ENCODE data around the gene ANKMY1. TPM values are rescaled to one million over a fixed set of nuclear protein-coding genes. Genes with fewer than 3 reads are reported as not detected.

Gene ANKMY1
- total RNA-seq, 4 donors from 2014 or later: 11.7 to 30.5 (median 15.3) TPM

GRCh38 chr2:240589850-240590525 lies 32.2 kb upstream of the ANKMY1 start:
- no peak for TF ChIP-seq CTCF (IDR thresholded peaks at IDR 0.05; ENCODE audit: low read depth)

GRCh38 chr2:240589375-240589774 lies 31.6 kb upstream of the ANKMY1 start:
- no peak for TF ChIP-seq CTCF (IDR thresholded peaks at IDR 0.05; ENCODE audit: low read depth)

GRCh38 chr2:240588669-240589068 lies 30.9 kb upstream of the ANKMY1 start:
- no peak for TF ChIP-seq CTCF (IDR thresholded peaks at IDR 0.05; ENCODE audit: low read depth)

DNA sequence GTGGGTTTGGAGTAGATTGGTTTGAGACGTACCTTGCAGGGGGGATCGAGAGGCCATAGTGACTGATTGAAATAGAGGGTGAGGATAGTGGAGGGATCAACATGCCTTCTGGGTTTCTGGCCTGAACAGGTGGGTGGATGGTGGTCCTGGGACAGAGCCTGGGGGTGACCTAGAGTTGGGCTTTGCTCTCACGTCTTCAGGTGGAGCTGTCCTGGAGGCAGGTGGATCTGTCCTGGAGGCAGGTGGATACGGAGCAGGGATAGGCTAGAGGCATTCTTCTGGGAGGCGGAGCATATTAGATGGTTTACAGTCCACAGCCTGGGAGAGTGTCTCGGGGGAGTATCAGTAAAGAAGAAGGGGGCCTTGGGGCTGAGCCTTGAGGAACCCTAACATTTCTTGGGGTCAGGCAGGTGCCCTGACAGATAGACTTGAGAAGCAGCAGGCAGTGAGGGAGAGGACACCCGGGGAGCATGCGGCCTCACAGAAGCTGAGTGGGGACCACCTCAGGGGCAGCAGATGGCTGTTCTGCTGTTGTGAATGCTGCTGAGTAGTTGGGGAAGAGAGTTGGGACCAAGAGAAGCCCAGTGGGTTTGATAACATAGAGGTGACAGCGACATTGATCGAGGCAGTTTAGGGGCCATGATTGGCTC lies 30.3 kb upstream of the ANKMY1 start:
- TF ChIP-seq CTCF (IDR thresholded peaks at IDR 0.05; ENCODE audit: low read depth): no peak

GRCh38 chr2:240586919-240587800 lies 29.4 kb upstream of the ANKMY1 start:
- no peak for TF ChIP-seq CTCF (IDR thresholded peaks at IDR 0.05; ENCODE audit: low read depth)

DNA sequence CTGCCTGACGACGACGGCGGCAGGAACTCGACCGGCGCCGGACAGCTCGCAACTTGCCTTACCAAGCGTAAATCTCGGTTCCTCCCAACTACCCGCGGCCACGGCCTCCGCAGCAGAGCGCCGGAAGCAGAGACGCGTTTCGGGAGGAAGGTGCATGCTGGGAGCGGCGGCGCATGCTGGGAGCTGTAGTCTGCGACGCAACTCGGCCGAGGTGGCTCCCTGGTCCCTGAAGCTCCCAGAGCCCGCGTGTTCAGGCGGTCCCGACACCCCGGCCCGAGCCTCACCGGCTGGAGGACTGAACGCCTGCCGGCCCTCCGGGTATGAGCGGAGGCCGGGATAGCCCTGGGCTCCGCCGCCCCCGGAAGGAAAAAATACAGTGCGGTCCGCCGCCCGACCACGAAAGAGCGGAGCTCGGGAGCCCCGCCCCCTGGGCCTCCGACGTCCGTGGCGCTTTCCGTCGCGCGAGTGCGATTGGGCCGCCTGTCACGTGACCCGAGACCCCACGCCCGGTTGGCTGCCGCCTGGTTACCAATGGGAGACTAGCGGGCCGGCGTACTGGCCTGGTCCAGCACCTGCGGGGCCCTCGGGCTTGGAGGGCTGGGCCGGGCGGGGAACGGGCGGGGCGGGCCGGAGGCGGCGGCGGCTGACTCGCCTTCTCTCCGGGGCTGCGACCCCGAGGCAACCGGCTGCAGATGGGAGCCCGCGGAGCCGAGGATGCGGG lies 28.6 kb upstream of the ANKMY1 start, which contains the start of gene CAPN10:
Gene CAPN10 (plus strand): TSS at position 537 of the 721 bp plus-strand sequence. CDS start 178 bp downstream, at position 715.
- no peak for TF ChIP-seq CTCF (IDR thresholded peaks at IDR 0.05; ENCODE audit: low read depth)
